ENCODE results near the gene KCNA3. TPM values are rescaled to one million over a fixed set of nuclear protein-coding genes. Genes with fewer than 3 reads are reported as not detected.

KCNA3 gene
- total and polyA plus RNA-seq, 2 of the 4 experiments (the other 2 are of a cell fraction): under 0.01 to 0.09 TPM

DNA sequence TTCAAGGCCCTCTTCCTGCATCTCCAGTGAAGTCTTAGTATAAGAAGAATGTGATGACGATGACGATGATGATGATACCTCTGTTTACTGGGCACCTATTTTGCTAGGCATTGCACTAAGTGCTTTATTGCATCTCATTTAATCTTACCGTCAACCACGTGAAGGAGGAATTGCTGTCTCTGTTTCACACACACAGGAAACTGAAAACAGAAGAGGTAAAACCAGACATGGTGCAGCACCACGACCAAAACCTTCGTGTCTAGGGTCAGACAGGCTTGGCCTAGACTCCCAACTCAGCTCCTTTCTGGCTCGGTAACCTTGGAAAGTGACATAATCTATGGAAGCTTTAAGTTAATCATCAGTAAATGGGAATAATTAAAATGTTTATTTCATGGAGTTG is 47.9 kb downstream of the KCNA3 start:
- in situ Hi-C loops (cut with MboI; ENCODE audit: low sequenced_read_pairs) (no loop called here), intact Hi-C loops (cut with micrococcal nuclease) (no loop called here), dilution Hi-C loops (cut with HindIII; ENCODE audit: low sequenced_read_pairs, unreplicated experiment) (no loop called here)
- 60% methylated on average over 1 of the region's 7 CpGs; no CpG with 5 or more reads in 1 of the 2 experiments for WGBS, 2 experiments (ENCODE audit: extremely low coverage in 2 of 2, insufficient read length in 1 of 2)
- H3K9me1 ChIP-seq (ENCODE audit: insufficient read depth, low read length): no peaks in the 10 kb centered on the region
- H2AFZ ChIP-seq (replicated peaks; ENCODE audit: low read length, poor library complexity): no peak overlapping the region
- no peak overlapping the region for H3K23ac ChIP-seq (ENCODE audit: low read depth, low read length)
- H3K4ac ChIP-seq (ENCODE audit: low read depth, low read length): no peak overlapping the region
- no peak overlapping the region for H4K91ac ChIP-seq (ENCODE audit: insufficient read depth, low read depth, low read length)
- H4K5ac ChIP-seq (ENCODE audit: low read depth, low read length): no peak overlapping the region
- H3K4me3 ChIP-seq (ENCODE audit: insufficient read depth, low read depth, low read length): no peak overlapping the region
- H2BK15ac ChIP-seq (ENCODE audit: low read depth, low read length): no peak overlapping the region
- no peaks in the 10 kb centered on the region for H3K4me1 ChIP-seq (ENCODE audit: control insufficient read depth, insufficient read depth, low read length)
- DNase-seq (no peak), ATAC-seq (ENCODE audit: low read depth) (no peak)
- no peak overlapping the region for H2BK20ac ChIP-seq (ENCODE audit: low read depth, low read length)
- H3K9ac ChIP-seq (ENCODE audit: low read depth, low read length): no peak overlapping the region
- H3K14ac ChIP-seq (replicated peaks; ENCODE audit: low read depth, low read length): no peak overlapping the region
- H2BK120ac ChIP-seq (ENCODE audit: low read depth, low read length): no peak overlapping the region
- ChIA-PET CTCF (no interaction called here), POLR2A (ENCODE audit: unreplicated experiment) (no interaction called here)
- no peak overlapping the region for H4K8ac ChIP-seq (ENCODE audit: low read depth in 2 of 2, low read length in 2 of 2)
- no peaks in the 10 kb centered on the region for H3K79me1 ChIP-seq (ENCODE audit: low read depth in 1 of 2, low read length in 2 of 2)
- H3K18ac ChIP-seq (ENCODE audit: low read depth, low read length): no peak overlapping the region
- no peaks in the 10 kb centered on the region for H4K20me1 ChIP-seq (ENCODE audit: insufficient read depth, low read length)
- TF ChIP-seq NFE2L2 (IDR thresholded peaks at IDR 0.05; ENCODE audit: low read depth, low read length) (no peak), MAZ (IDR thresholded peaks at IDR 0.05; ENCODE audit: borderline replicate concordance, low read depth, low read length) (no peak), CHD1 (IDR thresholded peaks at IDR 0.05; ENCODE audit: low read depth, low read length) (no peak), RFX5 (IDR thresholded peaks at IDR 0.05; ENCODE audit: low read depth, low read length) (no peak), POLR2A (IDR thresholded peaks at IDR 0.05; ENCODE audit: low read depth, low read length) (no peak), FOS (IDR thresholded peaks at IDR 0.05; ENCODE audit: low read depth, low read length) (no peak), MAFK (IDR thresholded peaks at IDR 0.05; ENCODE audit: low read depth, low read length) (no peak), RCOR1 (IDR thresholded peaks at IDR 0.05; ENCODE audit: insufficient replicate concordance, low read length) (no peak), CEBPB (IDR thresholded peaks at IDR 0.05; ENCODE audit: low read depth, low read length) (no peak), MXI1 (IDR thresholded peaks at IDR 0.05; ENCODE audit: borderline replicate concordance, low read depth, low read length) (no peak), RAD21 (IDR thresholded peaks at IDR 0.05; ENCODE audit: low read length) (no peak), BHLHE40 (IDR thresholded peaks at IDR 0.05; ENCODE audit: low read depth, low read length) (no peak), SMC3 (IDR thresholded peaks at IDR 0.05; ENCODE audit: low read depth, low read length) (no peak)
- TF ChIP-seq, protein P1, sequence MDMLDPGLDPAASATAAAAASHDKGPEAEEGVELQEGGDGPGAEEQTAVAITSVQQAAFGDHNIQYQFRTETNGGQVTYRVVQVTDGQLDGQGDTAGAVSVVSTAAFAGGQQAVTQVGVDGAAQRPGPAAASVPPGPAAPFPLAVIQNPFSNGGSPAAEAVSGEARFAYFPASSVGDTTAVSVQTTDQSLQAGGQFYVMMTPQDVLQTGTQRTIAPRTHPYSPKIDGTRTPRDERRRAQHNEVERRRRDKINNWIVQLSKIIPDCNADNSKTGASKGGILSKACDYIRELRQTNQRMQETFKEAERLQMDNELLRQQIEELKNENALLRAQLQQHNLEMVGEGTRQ (IDR thresholded peaks at IDR 0.05; ENCODE audit: low read depth, low read length): no peak
- TF ChIP-seq, protein P2, sequence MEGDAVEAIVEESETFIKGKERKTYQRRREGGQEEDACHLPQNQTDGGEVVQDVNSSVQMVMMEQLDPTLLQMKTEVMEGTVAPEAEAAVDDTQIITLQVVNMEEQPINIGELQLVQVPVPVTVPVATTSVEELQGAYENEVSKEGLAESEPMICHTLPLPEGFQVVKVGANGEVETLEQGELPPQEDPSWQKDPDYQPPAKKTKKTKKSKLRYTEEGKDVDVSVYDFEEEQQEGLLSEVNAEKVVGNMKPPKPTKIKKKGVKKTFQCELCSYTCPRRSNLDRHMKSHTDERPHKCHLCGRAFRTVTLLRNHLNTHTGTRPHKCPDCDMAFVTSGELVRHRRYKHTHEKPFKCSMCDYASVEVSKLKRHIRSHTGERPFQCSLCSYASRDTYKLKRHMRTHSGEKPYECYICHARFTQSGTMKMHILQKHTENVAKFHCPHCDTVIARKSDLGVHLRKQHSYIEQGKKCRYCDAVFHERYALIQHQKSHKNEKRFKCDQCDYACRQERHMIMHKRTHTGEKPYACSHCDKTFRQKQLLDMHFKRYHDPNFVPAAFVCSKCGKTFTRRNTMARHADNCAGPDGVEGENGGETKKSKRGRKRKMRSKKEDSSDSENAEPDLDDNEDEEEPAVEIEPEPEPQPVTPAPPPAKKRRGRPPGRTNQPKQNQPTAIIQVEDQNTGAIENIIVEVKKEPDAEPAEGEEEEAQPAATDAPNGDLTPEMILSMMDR (conservative IDR thresholded peaks at IDR 0.05; ENCODE audit: low read depth, low read length): no peak
- TF ChIP-seq, protein P3, sequence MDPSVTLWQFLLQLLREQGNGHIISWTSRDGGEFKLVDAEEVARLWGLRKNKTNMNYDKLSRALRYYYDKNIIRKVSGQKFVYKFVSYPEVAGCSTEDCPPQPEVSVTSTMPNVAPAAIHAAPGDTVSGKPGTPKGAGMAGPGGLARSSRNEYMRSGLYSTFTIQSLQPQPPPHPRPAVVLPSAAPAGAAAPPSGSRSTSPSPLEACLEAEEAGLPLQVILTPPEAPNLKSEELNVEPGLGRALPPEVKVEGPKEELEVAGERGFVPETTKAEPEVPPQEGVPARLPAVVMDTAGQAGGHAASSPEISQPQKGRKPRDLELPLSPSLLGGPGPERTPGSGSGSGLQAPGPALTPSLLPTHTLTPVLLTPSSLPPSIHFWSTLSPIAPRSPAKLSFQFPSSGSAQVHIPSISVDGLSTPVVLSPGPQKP (IDR thresholded peaks at IDR 0.05; ENCODE audit: borderline replicate concordance, low read depth, low read length): no peak
- H3K27ac ChIP-seq (ENCODE audit: insufficient read depth, low read length): no peak overlapping the region
- H3K27me3 ChIP-seq (ENCODE audit: control insufficient read depth, insufficient read depth, low read length): peaks cover 7% of the 10 kb centered on the region
- no peaks in the 10 kb centered on the region for H3K9me3 ChIP-seq (ENCODE audit: control insufficient read depth, insufficient read depth, low read length)
- H2AK9ac ChIP-seq (replicated peaks; ENCODE audit: low read depth, low read length, poor library complexity): no peak overlapping the region
- no peaks in the 10 kb centered on the region for H3K36me3 ChIP-seq (ENCODE audit: control insufficient read depth, insufficient read depth, low read length)
- no TSS peak for BruUV-seq (replicated peaks)
- H2BK5ac ChIP-seq (ENCODE audit: low read depth, low read length, poor library complexity, severe bottlenecking): no peak overlapping the region
- H3K56ac ChIP-seq (ENCODE audit: extremely low read depth, insufficient read depth, low read length): no peak overlapping the region
- no peak overlapping the region for H2AK5ac ChIP-seq (ENCODE audit: low read depth, low read length)
- no peak overlapping the region for H3K4me2 ChIP-seq (ENCODE audit: low read depth, low read length)
